ENCODE measurements around the gene OSBPL7.

DNA sequence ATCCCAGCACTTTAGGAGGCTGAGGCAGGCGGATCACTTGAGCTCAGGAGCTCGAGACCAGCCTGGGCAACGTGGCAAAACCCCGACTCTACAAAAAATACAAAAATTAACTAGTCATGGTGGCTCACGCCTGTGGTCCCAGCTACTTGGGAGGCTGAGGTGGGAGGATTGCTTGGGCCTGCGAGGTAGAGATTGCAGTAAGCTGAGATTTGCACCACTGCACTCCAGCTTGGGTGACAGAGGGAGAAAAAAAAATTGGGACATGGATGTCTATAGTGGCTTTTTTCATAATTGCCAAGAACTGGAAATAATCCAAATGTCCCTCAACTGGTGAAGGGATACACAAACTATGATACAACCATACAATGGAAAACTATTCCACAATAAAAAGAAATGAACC is 28.6 kb downstream of the OSBPL7 start:
- TF ChIP-seq, protein P1, sequence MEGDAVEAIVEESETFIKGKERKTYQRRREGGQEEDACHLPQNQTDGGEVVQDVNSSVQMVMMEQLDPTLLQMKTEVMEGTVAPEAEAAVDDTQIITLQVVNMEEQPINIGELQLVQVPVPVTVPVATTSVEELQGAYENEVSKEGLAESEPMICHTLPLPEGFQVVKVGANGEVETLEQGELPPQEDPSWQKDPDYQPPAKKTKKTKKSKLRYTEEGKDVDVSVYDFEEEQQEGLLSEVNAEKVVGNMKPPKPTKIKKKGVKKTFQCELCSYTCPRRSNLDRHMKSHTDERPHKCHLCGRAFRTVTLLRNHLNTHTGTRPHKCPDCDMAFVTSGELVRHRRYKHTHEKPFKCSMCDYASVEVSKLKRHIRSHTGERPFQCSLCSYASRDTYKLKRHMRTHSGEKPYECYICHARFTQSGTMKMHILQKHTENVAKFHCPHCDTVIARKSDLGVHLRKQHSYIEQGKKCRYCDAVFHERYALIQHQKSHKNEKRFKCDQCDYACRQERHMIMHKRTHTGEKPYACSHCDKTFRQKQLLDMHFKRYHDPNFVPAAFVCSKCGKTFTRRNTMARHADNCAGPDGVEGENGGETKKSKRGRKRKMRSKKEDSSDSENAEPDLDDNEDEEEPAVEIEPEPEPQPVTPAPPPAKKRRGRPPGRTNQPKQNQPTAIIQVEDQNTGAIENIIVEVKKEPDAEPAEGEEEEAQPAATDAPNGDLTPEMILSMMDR (IDR thresholded peaks at IDR 0.05) = no peak
- no peak for TF ChIP-seq POLR2A (IDR thresholded peaks at IDR 0.05)
- no peak for TF ChIP-seq POLR2AphosphoS5 (IDR thresholded peaks at IDR 0.05)
